ENCODE data around the gene SPAG8. TPM values are rescaled to one million over a fixed set of nuclear protein-coding genes. Genes with fewer than 3 reads are reported as not detected.
A peak's percentile ranks its signal among the peaks of the same experiment; 100 is the strongest.

Gene SPAG8
- total and polyA plus RNA-seq, 9 of the 15 experiments (the other 6 are each of a cell fraction or from before 2014, with no cell fraction given), result 0.03 to 0.47 (median 0.21) TPM

- TF ChIP-seq ZBTB40 (IDR thresholded peaks at IDR 0.05) (0 out of 2 replicates have a peak, but pooled peaks have one; percentile 22), ZBTB40 (CRISPR knock-in tag; IDR thresholded peaks at IDR 0.05) (no peak), MTF1 (CRISPR knock-in tag; IDR thresholded peaks at IDR 0.05; ENCODE audit: borderline replicate concordance) (no peak), ZNF311 (CRISPR knock-in tag; IDR thresholded peaks at IDR 0.05) (no peak), GTF2E2 (tag; IDR thresholded peaks at IDR 0.05) (0 out of 2 replicates have a peak, but pooled peaks have one; percentile 62), ZNF518B (CRISPR knock-in tag; IDR thresholded peaks at IDR 0.05) (no peak), NELFE (IDR thresholded peaks at IDR 0.05; ENCODE audit: insufficient read depth, insufficient read length) (no peak), SPI1 (IDR thresholded peaks at IDR 0.05; ENCODE audit: borderline replicate concordance, low read depth, low read length) (no peak), ZBTB17 (CRISPR knock-in tag; IDR thresholded peaks at IDR 0.05) (0 out of 2 replicates have a peak, but pooled peaks have one; percentile 34), ZNF121 (CRISPR knock-in tag; conservative IDR thresholded peaks at IDR 0.05) (peak; percentile 24; the same call in 1 of the 2 replicates), NFE2 (IDR thresholded peaks at IDR 0.05; ENCODE audit: low read depth) (no peak), ZNF175 (CRISPR knock-in tag; IDR thresholded peaks at IDR 0.05; ENCODE audit: low read depth) (no peak), HCFC1 (IDR thresholded peaks at IDR 0.05; ENCODE audit: low read depth, low read length) (peak; percentile 25; the same call in 1 of the 2 replicates), PHF8 (IDR thresholded peaks at IDR 0.05; ENCODE audit: borderline replicate concordance, low read length) (no peak; the same call in 1 of the 2 replicates), KAT7 (CRISPR knock-in tag; IDR thresholded peaks at IDR 0.05; ENCODE audit: borderline replicate concordance) (no peak), CBFA2T2 (conservative IDR thresholded peaks at IDR 0.05) (no peak)
Observed at GRCh38 chr9:35814106-35814840, 2.2 kb upstream of the SPAG8 start (continued).

All from K562 (cell line).